ENCODE measurements around the gene ZBTB46. TPM values are rescaled to one million over a fixed set of nuclear protein-coding genes. Genes with fewer than 3 reads are reported as not detected.
A peak's percentile ranks its signal among the peaks of the same experiment; 100 is the strongest.

The ZBTB46 gene
- total RNA-seq, 5 donors from 2014 or later (not counting 1 experiment from before 2014, with no cell fraction given): 0.20 to 0.95 (median 0.30) TPM

GRCh38 chr20:63835021-63835858 lies 4.2 kb upstream of the ZBTB46 start:
- Histone ChIP-seq H3K4me1 (ENCODE audit: control insufficient read depth in 1 of 2, extremely low read depth in 1 of 2, insufficient read depth in 2 of 2, low read length in 2 of 2) (no peaks in the 10 kb centered on the region), H3K4me3 (ENCODE audit: control insufficient read depth in 1 of 2, extremely low read depth in 1 of 2, low read length in 1 of 2) (no peak overlapping the region), H3K27me3 (replicated peaks in 1 of 2; ENCODE audit: control insufficient read depth in 2 of 2, extremely low read depth in 1 of 2, insufficient read depth in 2 of 2, low read length in 1 of 2) (peaks cover 0 to 36% of the 10 kb centered on the region in 2 experiments), H3K36me3 (ENCODE audit: control insufficient read depth in 2 of 2, extremely low read depth in 1 of 2, insufficient read depth in 1 of 2, low read length in 1 of 2) (no peaks in the 10 kb centered on the region), H3K9me3 (no peaks in the 10 kb centered on the region), H3K27ac (ENCODE audit: low read length) (no peak overlapping the region)
- 93% methylated on average over 12 of the region's 21 CpGs for WGBS (ENCODE audit: insufficient coverage)
- H3K36me3 Mint-ChIP-seq: no peaks in the 10 kb centered on the region
- no peak overlapping the region for H3K27ac Mint-ChIP-seq
- DNase-seq (no peak), ATAC-seq (replicated peaks in 1 of 4) (no peak)
- ChIA-PET POLR2A (no interaction called here), CTCF (interaction anchor here in 1 of 2 donors (0.5 kb wide), 1 partner anchor 297 kb away, joined by 9 read pairs; no protein-coding TSS in a partner anchor)
- no peak overlapping the region for H3K4me3 Mint-ChIP-seq
- H3K4me1 Mint-ChIP-seq: peaks cover 0 to 8% (median 1%) of the 10 kb centered on the region in 3 donors
- H3K9me3 Mint-ChIP-seq: no peaks in the 10 kb centered on the region
- H3K27me3 Mint-ChIP-seq: peaks cover 0 to 16% of the 10 kb centered on the region in 2 donors

- CTCF ChIA-PET: interaction anchor here in 1 of 2 donors (0.5 kb wide), 1 partner anchor 296 kb away, joined by 9 read pairs; no protein-coding TSS in a partner anchor
- no peak for DNase-seq
- H3K27me3 Mint-ChIP-seq: peaks cover 7 to 22% of the 10 kb centered on the region in 2 donors
- Histone ChIP-seq H3K27ac (ENCODE audit: low read length) (no peak overlapping the region), H3K4me1 (ENCODE audit: control insufficient read depth in 1 of 2, extremely low read depth in 1 of 2, insufficient read depth in 2 of 2, low read length in 2 of 2) (peaks cover under 1 to 7% of the 10 kb centered on the region in 2 experiments), H3K27me3 (replicated peaks in 1 of 2; ENCODE audit: control insufficient read depth in 2 of 2, extremely low read depth in 1 of 2, insufficient read depth in 2 of 2, low read length in 1 of 2) (peaks cover 0 to 42% of the 10 kb centered on the region in 2 experiments), H3K9me3 (no peaks in the 10 kb centered on the region), H3K36me3 (ENCODE audit: control insufficient read depth in 2 of 2, extremely low read depth in 1 of 2, insufficient read depth in 1 of 2, low read length in 1 of 2) (no peaks in the 10 kb centered on the region), H3K4me3 (ENCODE audit: control insufficient read depth in 1 of 2, extremely low read depth in 1 of 2, low read length in 1 of 2) (no peak overlapping the region)
- no peak overlapping the region for H3K4me3 Mint-ChIP-seq
- no peaks in the 10 kb centered on the region for H3K9me3 Mint-ChIP-seq
- no peaks in the 10 kb centered on the region for H3K36me3 Mint-ChIP-seq
- H3K4me1 Mint-ChIP-seq: peaks cover 7 to 16% (median 8%) of the 10 kb centered on the region in 3 donors
- POLR2A ChIA-PET: no interaction called here
- no peak for ATAC-seq (replicated peaks in 1 of 4)
- H3K27ac Mint-ChIP-seq: no peak overlapping the region
- WGBS (ENCODE audit: insufficient coverage): 85% methylated on average over 5 of the region's 9 CpGs
Measured at GRCh38 chr20:63834491-63834880, 3.4 kb upstream of the ZBTB46 start.

DNA sequence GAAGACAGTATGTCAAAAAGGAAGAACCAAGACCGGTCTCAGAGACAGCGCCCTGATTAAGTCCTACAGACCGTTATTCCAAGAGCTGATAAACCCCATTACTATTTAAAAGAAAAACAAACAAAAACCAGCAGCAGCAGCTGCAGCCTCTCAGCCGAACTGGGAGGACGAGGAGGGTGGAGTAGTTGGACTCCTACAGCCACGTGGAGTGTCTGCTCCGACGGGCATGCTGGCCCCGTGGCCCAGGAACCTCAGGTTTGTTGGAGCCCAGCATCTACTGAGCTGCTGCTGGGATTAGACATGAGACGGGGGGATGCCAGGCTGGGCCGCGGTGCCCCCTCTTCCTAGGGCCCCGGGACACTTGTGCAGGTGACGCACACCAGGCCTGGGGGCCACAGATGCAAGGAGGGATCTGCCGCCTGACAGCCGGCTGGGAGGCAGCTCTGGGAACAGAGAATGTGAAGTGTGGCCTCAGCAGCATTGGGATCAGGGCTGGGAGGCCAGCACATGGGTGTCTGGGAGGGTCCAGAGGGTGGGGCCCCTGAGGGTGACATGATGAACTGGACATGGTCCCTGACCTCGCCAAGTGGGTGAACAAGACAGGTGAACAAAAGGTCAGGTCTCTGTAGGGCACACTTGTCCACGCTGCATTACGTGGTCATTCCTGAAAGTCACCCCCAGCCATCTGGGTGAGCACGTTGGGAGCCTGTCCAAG lies 2.9 kb upstream of the ZBTB46 start:
- Histone ChIP-seq H3K36me3 (ENCODE audit: control insufficient read depth in 2 of 2, extremely low read depth in 1 of 2, insufficient read depth in 1 of 2, low read length in 1 of 2) (no peaks in the 10 kb centered on the region), H3K9me3 (no peaks in the 10 kb centered on the region), H3K27me3 (replicated peaks in 1 of 2; ENCODE audit: control insufficient read depth in 2 of 2, extremely low read depth in 1 of 2, insufficient read depth in 2 of 2, low read length in 1 of 2) (peaks cover 5 to 48% of the 10 kb centered on the region in 2 experiments), H3K27ac (ENCODE audit: low read length) (no peak overlapping the region), H3K4me1 (ENCODE audit: control insufficient read depth in 1 of 2, extremely low read depth in 1 of 2, insufficient read depth in 2 of 2, low read length in 2 of 2) (peaks cover 3 to 9% of the 10 kb centered on the region in 2 experiments), H3K4me3 (ENCODE audit: control insufficient read depth in 1 of 2, extremely low read depth in 1 of 2, low read length in 1 of 2) (no peak overlapping the region)
- peaks cover 9 to 28% of the 10 kb centered on the region in 2 donors for H3K27me3 Mint-ChIP-seq
- POLR2A ChIA-PET: no interaction called here
- CTCF ChIA-PET: no interaction called here
- no peaks in the 10 kb centered on the region for H3K36me3 Mint-ChIP-seq
- peak overlapping the region in 1 of 3 donors; percentile 58 for H3K4me3 Mint-ChIP-seq
- 90% methylated on average over 13 of the region's 20 CpGs for WGBS (ENCODE audit: insufficient coverage)
- DNase-seq (no peak), ATAC-seq (replicated peaks in 1 of 4) (no peak)
- H3K9me3 Mint-ChIP-seq: no peaks in the 10 kb centered on the region
- H3K4me1 Mint-ChIP-seq: peaks cover 9 to 18% (median 11%) of the 10 kb centered on the region in 3 donors
- no peak overlapping the region for H3K27ac Mint-ChIP-seq

GRCh38 chr20:63831993-63832686 lies 1.1 kb upstream of the ZBTB46 start:
- H3K27me3 ChIP-seq (replicated peaks in 1 of 2; ENCODE audit: control insufficient read depth in 2 of 2, extremely low read depth in 1 of 2, insufficient read depth in 2 of 2, low read length in 1 of 2): peaks cover 5 to 62% of the 10 kb centered on the region in 2 experiments
- H3K4me1 Mint-ChIP-seq: peaks cover 9 to 11% (median 11%) of the 10 kb centered on the region in 3 donors
- H3K4me3 Mint-ChIP-seq: peak overlapping the region in 2 of 3 donors; percentile 45 to 58
- WGBS (ENCODE audit: insufficient coverage): 28% methylated on average over 75 of the region's 76 CpGs
- H3K36me3 Mint-ChIP-seq: no peaks in the 10 kb centered on the region
- H3K27ac ChIP-seq (ENCODE audit: low read length): no peak overlapping the region
- no peaks in the 10 kb centered on the region for H3K36me3 ChIP-seq (ENCODE audit: control insufficient read depth in 2 of 2, extremely low read depth in 1 of 2, insufficient read depth in 1 of 2, low read length in 1 of 2)
- no peak overlapping the region for H3K27ac Mint-ChIP-seq
- ChIA-PET POLR2A (no interaction called here), CTCF (no interaction called here)
- H3K27me3 Mint-ChIP-seq: peaks cover 17 to 39% of the 10 kb centered on the region in 2 donors
- H3K9me3 ChIP-seq: no peaks in the 10 kb centered on the region
- DNase-seq: no peak
- H3K4me3 ChIP-seq (ENCODE audit: control insufficient read depth in 1 of 2, extremely low read depth in 1 of 2, low read length in 1 of 2): no peak overlapping the region
- peak in 2 of 4 experiments; percentile 23 to 29 for ATAC-seq (replicated peaks in 1 of 4)
- no peaks in the 10 kb centered on the region for H3K9me3 Mint-ChIP-seq
- peaks cover 3 to 9% of the 10 kb centered on the region in 2 experiments for H3K4me1 ChIP-seq (ENCODE audit: control insufficient read depth in 1 of 2, extremely low read depth in 1 of 2, insufficient read depth in 2 of 2, low read length in 2 of 2)

DNA sequence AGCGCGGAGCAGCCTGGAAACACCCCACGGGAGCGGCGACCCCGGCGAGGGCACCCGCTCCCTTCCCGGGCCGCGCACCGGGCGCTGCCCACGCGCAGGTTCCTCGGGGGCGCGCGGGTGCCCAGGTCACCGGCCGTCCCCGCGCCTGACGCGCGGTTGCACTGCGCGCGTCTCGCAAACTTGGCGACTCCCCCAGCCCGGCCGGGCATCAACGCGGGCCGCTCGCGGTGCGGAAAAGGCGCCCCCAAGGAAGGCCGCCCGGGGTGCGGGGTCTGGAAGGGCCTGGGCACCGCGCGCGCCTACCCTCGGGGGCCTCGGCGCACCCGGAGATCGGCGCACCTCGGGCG lies 555 bp upstream of the ZBTB46 start:
- H3K9me3 Mint-ChIP-seq: no peaks in the 10 kb centered on the region
- Histone ChIP-seq H3K27me3 (replicated peaks in 1 of 2; ENCODE audit: control insufficient read depth in 2 of 2, extremely low read depth in 1 of 2, insufficient read depth in 2 of 2, low read length in 1 of 2) (peaks cover 5 to 65% of the 10 kb centered on the region in 2 experiments), H3K4me3 (ENCODE audit: control insufficient read depth in 1 of 2, extremely low read depth in 1 of 2, low read length in 1 of 2) (no peak overlapping the region), H3K36me3 (ENCODE audit: control insufficient read depth in 2 of 2, extremely low read depth in 1 of 2, insufficient read depth in 1 of 2, low read length in 1 of 2) (no peaks in the 10 kb centered on the region), H3K4me1 (ENCODE audit: control insufficient read depth in 1 of 2, extremely low read depth in 1 of 2, insufficient read depth in 2 of 2, low read length in 2 of 2) (peaks cover 3 to 9% of the 10 kb centered on the region in 2 experiments), H3K9me3 (no peaks in the 10 kb centered on the region), H3K27ac (ENCODE audit: low read length) (no peak overlapping the region)
- POLR2A ChIA-PET: no interaction called here
- 1% methylated on average over 55 of the region's 55 CpGs for WGBS (ENCODE audit: insufficient coverage)
- H3K27ac Mint-ChIP-seq: no peak overlapping the region
- peak in 2 of 4 experiments; percentile 19 to 20 for ATAC-seq (replicated peaks in 1 of 4)
- peaks cover 9 to 11% (median 11%) of the 10 kb centered on the region in 3 donors for H3K4me1 Mint-ChIP-seq
- H3K27me3 Mint-ChIP-seq: peaks cover 20 to 44% of the 10 kb centered on the region in 2 donors
- no peak for DNase-seq
- no peak overlapping the region for H3K4me3 Mint-ChIP-seq
- CTCF ChIA-PET: no interaction called here
- H3K36me3 Mint-ChIP-seq: no peaks in the 10 kb centered on the region
